ENCODE measurements around the gene PLXNA4.

The PLXNA4 gene

GRCh38 chr7:132362059-132362458, 214.2 kb downstream of the PLXNA4 start:
- Histone ChIP-seq H3K27me3 (ENCODE audit: insufficient read depth, low read length) (no peaks in the 10 kb centered on the region), H3K27ac (ENCODE audit: low read depth, low read length) (no peak overlapping the region), H3K9me3 (ENCODE audit: insufficient read depth, low read depth, low read length) (no peaks in the 10 kb centered on the region), H3K36me3 (ENCODE audit: insufficient read depth, low read length) (no peaks in the 10 kb centered on the region), H3K9ac (ENCODE audit: low read depth, low read length) (no peak overlapping the region), H3K4me1 (ENCODE audit: insufficient read depth, low read length) (no peaks in the 10 kb centered on the region), H3K4me3 (ENCODE audit: low read length) (no peak overlapping the region)
- 79% methylated on average over 2 of the region's 2 CpGs for WGBS

- H3K9me3 ChIP-seq (ENCODE audit: insufficient read depth, low read depth, low read length), result no peaks in the 10 kb centered on the region
- H3K9ac ChIP-seq (ENCODE audit: low read depth, low read length), result no peak overlapping the region
- H3K27me3 ChIP-seq (ENCODE audit: insufficient read depth, low read length), result no peaks in the 10 kb centered on the region
- H3K4me1 ChIP-seq (ENCODE audit: insufficient read depth, low read length), result no peaks in the 10 kb centered on the region
- H3K27ac ChIP-seq (ENCODE audit: low read depth, low read length), result no peak overlapping the region
- no peak overlapping the region for H3K4me3 ChIP-seq (ENCODE audit: low read length)
- H3K36me3 ChIP-seq (ENCODE audit: insufficient read depth, low read length), result no peaks in the 10 kb centered on the region
- WGBS, result 90% methylated on average over 5 of the region's 5 CpGs
Measured at GRCh38 chr7:132361146-132361545, 215.1 kb downstream of the PLXNA4 start.

GRCh38 chr7:132359743-132360142, 216.5 kb downstream of the PLXNA4 start:
- Histone ChIP-seq H3K9me3 (ENCODE audit: insufficient read depth, low read depth, low read length) (no peaks in the 10 kb centered on the region), H3K4me1 (ENCODE audit: insufficient read depth, low read length) (no peaks in the 10 kb centered on the region), H3K27ac (ENCODE audit: low read depth, low read length) (no peak overlapping the region), H3K4me3 (ENCODE audit: low read length) (no peak overlapping the region), H3K27me3 (ENCODE audit: insufficient read depth, low read length) (no peaks in the 10 kb centered on the region), H3K36me3 (ENCODE audit: insufficient read depth, low read length) (no peaks in the 10 kb centered on the region), H3K9ac (ENCODE audit: low read depth, low read length) (no peak overlapping the region)
- 92% methylated on average over 1 of the region's 3 CpGs for WGBS

GRCh38 chr7:132355048-132355447, 221.2 kb downstream of the PLXNA4 start:
- Histone ChIP-seq H3K4me1 (ENCODE audit: insufficient read depth, low read length) (peaks cover 8% of the 10 kb centered on the region; the same call in 1 of the 2 replicates), H3K27ac (ENCODE audit: low read depth, low read length) (no peak overlapping the region), H3K27me3 (ENCODE audit: insufficient read depth, low read length) (peaks cover 2% of the 10 kb centered on the region; the same call in 1 of the 2 replicates), H3K4me3 (ENCODE audit: low read length) (no peak overlapping the region), H3K36me3 (ENCODE audit: insufficient read depth, low read length) (no peaks in the 10 kb centered on the region), H3K9ac (ENCODE audit: low read depth, low read length) (no peak overlapping the region), H3K9me3 (ENCODE audit: insufficient read depth, low read depth, low read length) (peaks cover 4% of the 10 kb centered on the region; the same call in 1 of the 2 replicates)
- 94% methylated on average over 5 of the region's 5 CpGs for WGBS

- 88% methylated on average over 4 of the region's 4 CpGs for WGBS
- peaks cover 2% of the 10 kb centered on the region; the same call in 1 of the 2 replicates for H3K27me3 ChIP-seq (ENCODE audit: insufficient read depth, low read length)
Measured at GRCh38 chr7:132354527-132354926, 221.7 kb downstream of the PLXNA4 start.

GRCh38 chr7:132353936-132354335, 222.3 kb downstream of the PLXNA4 start:
- Histone ChIP-seq H3K9me3 (ENCODE audit: insufficient read depth, low read depth, low read length) (peaks cover 4% of the 10 kb centered on the region; the same call in 1 of the 2 replicates), H3K27me3 (ENCODE audit: insufficient read depth, low read length) (peaks cover 2% of the 10 kb centered on the region; the same call in 1 of the 2 replicates), H3K4me1 (ENCODE audit: insufficient read depth, low read length) (peaks cover 8% of the 10 kb centered on the region; the same call in 1 of the 2 replicates), H3K9ac (ENCODE audit: low read depth, low read length) (no peak overlapping the region), H3K36me3 (ENCODE audit: insufficient read depth, low read length) (no peaks in the 10 kb centered on the region), H3K27ac (ENCODE audit: low read depth, low read length) (no peak overlapping the region), H3K4me3 (ENCODE audit: low read length) (no peak overlapping the region)
- 91% methylated on average over 5 of the region's 5 CpGs for WGBS

More at GRCh38 chr7:132354527-132354926, 221.7 kb downstream of the PLXNA4 start:
- Histone ChIP-seq H3K4me3 (ENCODE audit: low read length) (no peak overlapping the region), H3K36me3 (ENCODE audit: insufficient read depth, low read length) (no peaks in the 10 kb centered on the region), H3K9ac (ENCODE audit: low read depth, low read length) (no peak overlapping the region), H3K27ac (ENCODE audit: low read depth, low read length) (no peak overlapping the region), H3K9me3 (ENCODE audit: insufficient read depth, low read depth, low read length) (peaks cover 4% of the 10 kb centered on the region; the same call in 1 of the 2 replicates), H3K4me1 (ENCODE audit: insufficient read depth, low read length) (peaks cover 8% of the 10 kb centered on the region; the same call in 1 of the 2 replicates)

GRCh38 chr7:132352800-132353199, 223.5 kb downstream of the PLXNA4 start:
- Histone ChIP-seq H3K36me3 (ENCODE audit: insufficient read depth, low read length) (no peaks in the 10 kb centered on the region), H3K4me1 (ENCODE audit: insufficient read depth, low read length) (peaks cover 8% of the 10 kb centered on the region; the same call in 1 of the 2 replicates), H3K27ac (ENCODE audit: low read depth, low read length) (no peak overlapping the region), H3K4me3 (ENCODE audit: low read length) (no peak overlapping the region), H3K9me3 (ENCODE audit: insufficient read depth, low read depth, low read length) (peaks cover 4% of the 10 kb centered on the region; the same call in 1 of the 2 replicates), H3K9ac (ENCODE audit: low read depth, low read length) (no peak overlapping the region), H3K27me3 (ENCODE audit: insufficient read depth, low read length) (peaks cover 2% of the 10 kb centered on the region; the same call in 1 of the 2 replicates)
- whole genome bisulfite sequencing, result 86% methylated on average over 5 of the region's 6 CpGs

DNA sequence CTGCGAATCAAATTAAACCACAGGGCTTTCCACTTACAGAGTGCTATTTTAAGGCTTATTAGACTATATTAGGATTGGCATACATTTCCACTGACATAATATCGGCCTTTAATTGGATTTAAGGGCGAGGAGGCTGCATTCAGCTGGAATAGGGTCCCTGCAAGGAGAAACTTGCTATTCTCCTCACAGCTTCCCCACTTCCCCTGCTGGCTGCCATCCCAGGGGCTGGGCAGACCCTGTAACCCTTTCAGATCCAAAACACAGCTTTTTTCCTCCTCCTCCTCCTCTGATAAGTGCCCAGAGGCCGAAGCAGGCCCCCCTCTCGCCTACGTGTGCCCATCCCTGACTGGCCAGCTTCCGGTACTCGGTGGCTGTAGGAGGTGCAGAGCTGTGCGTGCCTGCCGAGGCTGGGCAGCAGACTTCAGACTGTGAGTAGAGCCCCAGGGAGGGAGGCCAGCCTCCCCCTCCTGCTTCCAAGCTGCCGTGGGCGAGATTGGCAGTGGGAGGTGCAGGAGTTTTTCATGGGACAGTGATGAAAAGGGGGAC, 224.2 kb downstream of the PLXNA4 start:
- Histone ChIP-seq H3K9me3 (ENCODE audit: insufficient read depth, low read depth, low read length) (peaks cover 4% of the 10 kb centered on the region; the same call in 1 of the 2 replicates), H3K27ac (ENCODE audit: low read depth, low read length) (no peak overlapping the region), H3K36me3 (ENCODE audit: insufficient read depth, low read length) (no peaks in the 10 kb centered on the region), H3K4me1 (ENCODE audit: insufficient read depth, low read length) (peaks cover 12% of the 10 kb centered on the region; the same call in 1 of the 2 replicates), H3K27me3 (ENCODE audit: insufficient read depth, low read length) (peaks cover 2% of the 10 kb centered on the region; the same call in 1 of the 2 replicates), H3K4me3 (ENCODE audit: low read length) (no peak overlapping the region), H3K9ac (ENCODE audit: low read depth, low read length) (no peak overlapping the region)
- WGBS, result 89% methylated on average over 12 of the region's 12 CpGs

GRCh38 chr7:132350741-132351140, 225.5 kb downstream of the PLXNA4 start:
- no peak overlapping the region for H3K27ac ChIP-seq (ENCODE audit: low read depth, low read length)
- H3K27me3 ChIP-seq (ENCODE audit: insufficient read depth, low read length), result peaks cover 2% of the 10 kb centered on the region; the same call in 1 of the 2 replicates

DNA sequence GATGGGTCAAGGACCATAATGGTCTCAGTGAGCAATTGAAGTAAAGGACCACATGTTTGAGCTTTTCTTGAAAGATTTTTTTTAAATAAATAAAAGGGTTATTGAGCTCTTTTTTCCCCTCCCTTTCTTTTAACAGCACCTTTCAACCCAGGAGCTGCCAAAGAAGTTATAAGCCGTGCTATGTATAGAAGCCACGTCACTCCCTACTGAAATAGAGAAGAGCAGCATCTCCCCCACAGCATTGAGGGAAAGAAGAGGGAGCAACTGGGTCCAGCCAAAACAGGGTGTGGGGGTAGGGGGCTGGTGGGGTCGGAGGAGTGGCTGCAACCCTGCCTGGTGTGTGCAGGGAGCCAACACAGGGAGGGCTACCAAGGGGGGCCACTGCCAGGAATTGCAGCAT, 227.2 kb downstream of the PLXNA4 start:
- peaks cover 2% of the 10 kb centered on the region; the same call in 1 of the 2 replicates for H3K27me3 ChIP-seq (ENCODE audit: insufficient read depth, low read length)
- no peak overlapping the region for H3K4me3 ChIP-seq (ENCODE audit: low read length)
- no peaks in the 10 kb centered on the region for H3K36me3 ChIP-seq (ENCODE audit: insufficient read depth, low read length)
- peaks cover 4% of the 10 kb centered on the region; the same call in 1 of the 2 replicates for H3K9me3 ChIP-seq (ENCODE audit: insufficient read depth, low read depth, low read length)
- no peak overlapping the region for H3K27ac ChIP-seq (ENCODE audit: low read depth, low read length)
- WGBS, result 98% methylated on average over 3 of the region's 3 CpGs
- no peak overlapping the region for H3K9ac ChIP-seq (ENCODE audit: low read depth, low read length)
- peaks cover 12% of the 10 kb centered on the region; the same call in 1 of the 2 replicates for H3K4me1 ChIP-seq (ENCODE audit: insufficient read depth, low read length)

More at GRCh38 chr7:132350741-132351140, 225.5 kb downstream of the PLXNA4 start:
- no peak overlapping the region for H3K4me3 ChIP-seq (ENCODE audit: low read length)
- no peaks in the 10 kb centered on the region for H3K36me3 ChIP-seq (ENCODE audit: insufficient read depth, low read length)
- peaks cover 4% of the 10 kb centered on the region; the same call in 1 of the 2 replicates for H3K9me3 ChIP-seq (ENCODE audit: insufficient read depth, low read depth, low read length)
- H3K4me1 ChIP-seq (ENCODE audit: insufficient read depth, low read length), result peaks cover 12% of the 10 kb centered on the region; the same call in 1 of the 2 replicates
- no peak overlapping the region for H3K9ac ChIP-seq (ENCODE audit: low read depth, low read length)

- 93% methylated on average over 4 of the region's 4 CpGs for WGBS
- no peaks in the 10 kb centered on the region for H3K27me3 ChIP-seq (ENCODE audit: insufficient read depth, low read length)
- H3K4me1 ChIP-seq (ENCODE audit: insufficient read depth, low read length), result peaks cover 12% of the 10 kb centered on the region; the same call in 1 of the 2 replicates
- H3K4me3 ChIP-seq (ENCODE audit: low read length), result no peak overlapping the region
- no peak overlapping the region for H3K27ac ChIP-seq (ENCODE audit: low read depth, low read length)
- H3K9ac ChIP-seq (ENCODE audit: low read depth, low read length), result no peak overlapping the region
- H3K36me3 ChIP-seq (ENCODE audit: insufficient read depth, low read length), result no peaks in the 10 kb centered on the region
- H3K9me3 ChIP-seq (ENCODE audit: insufficient read depth, low read depth, low read length), result peaks cover 4% of the 10 kb centered on the region; the same call in 1 of the 2 replicates
Measured at GRCh38 chr7:132348341-132348740, 227.9 kb downstream of the PLXNA4 start.

All from HUES64 (cell line).